ENCODE measurements around the gene GNA12.
A peak's percentile ranks its signal among the peaks of the same experiment; 100 is the strongest.

GNA12 gene, protein sequence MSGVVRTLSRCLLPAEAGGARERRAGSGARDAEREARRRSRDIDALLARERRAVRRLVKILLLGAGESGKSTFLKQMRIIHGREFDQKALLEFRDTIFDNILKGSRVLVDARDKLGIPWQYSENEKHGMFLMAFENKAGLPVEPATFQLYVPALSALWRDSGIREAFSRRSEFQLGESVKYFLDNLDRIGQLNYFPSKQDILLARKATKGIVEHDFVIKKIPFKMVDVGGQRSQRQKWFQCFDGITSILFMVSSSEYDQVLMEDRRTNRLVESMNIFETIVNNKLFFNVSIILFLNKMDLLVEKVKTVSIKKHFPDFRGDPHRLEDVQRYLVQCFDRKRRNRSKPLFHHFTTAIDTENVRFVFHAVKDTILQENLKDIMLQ

DNA sequence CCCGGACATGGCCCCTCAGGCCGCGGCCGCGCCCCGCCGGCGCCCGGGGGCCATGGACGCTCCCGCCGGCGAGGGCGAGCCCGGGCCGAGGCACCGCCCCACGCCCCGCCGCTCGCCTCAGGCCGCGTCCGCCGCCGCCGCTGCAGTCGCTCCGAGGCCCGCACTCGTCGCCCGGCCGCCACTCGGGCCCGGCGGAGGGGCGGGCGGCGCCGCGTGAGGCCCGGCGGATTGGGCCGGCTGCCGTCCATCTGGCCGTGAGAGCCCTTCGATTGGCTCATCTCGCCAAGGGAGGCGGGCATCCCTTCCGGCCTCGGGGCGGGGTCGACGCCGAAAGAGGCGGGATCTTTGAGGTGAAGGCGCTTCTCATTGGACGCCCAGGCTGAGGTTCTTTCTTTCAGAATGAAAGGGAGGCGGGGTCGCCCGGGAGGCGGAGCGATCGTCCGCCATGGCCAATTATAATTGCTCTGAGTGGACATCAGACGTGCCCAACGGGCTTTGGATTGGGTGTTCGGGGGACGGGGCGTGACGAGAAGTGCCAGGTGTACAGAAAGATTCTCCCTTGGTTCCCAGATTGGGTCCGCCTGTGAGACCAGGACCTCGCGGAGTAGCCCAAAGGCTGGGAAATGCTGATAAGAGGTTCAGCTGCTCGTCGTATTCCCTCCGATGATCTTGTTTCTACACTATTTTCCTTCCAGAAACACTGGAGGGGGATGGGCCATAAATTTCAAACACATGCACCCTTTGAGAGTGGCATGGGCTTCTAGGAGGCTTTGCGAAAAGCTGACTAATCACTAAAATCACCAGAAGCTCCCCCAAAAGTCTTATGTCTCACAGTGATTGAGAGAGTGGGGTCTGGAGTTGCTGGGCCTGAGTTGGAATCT is at the start of gene GNA12:
TSS of gene GNA12 (minus strand) at position 156 of the 881 bp plus-strand sequence. CDS start at position 9, 147 bp downstream.
- DNase-seq (ENCODE audit: low read depth): peak; percentile 97

DNA sequence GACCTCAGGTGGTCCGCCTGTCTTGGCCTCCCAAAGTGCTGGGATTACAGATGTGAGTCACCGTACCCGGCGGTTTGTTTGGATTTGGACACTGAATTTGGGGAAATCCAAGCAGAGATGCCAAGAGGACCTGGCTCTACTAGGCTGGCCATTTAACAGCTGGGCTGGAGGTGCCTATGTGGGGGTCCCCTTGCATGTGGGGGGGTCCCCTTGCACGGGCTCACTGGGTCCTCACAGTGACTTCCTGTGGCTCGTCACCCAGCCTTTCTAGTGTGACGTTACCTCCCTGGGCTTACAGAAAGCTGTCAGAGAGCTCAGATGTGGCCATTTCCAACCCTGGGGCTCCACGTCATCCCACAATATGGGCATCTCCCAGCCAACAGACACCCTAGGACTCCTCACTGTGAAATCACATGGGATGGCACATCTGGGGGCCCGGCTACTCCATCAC is 49.3 kb upstream of the GNA12 start:
- DNase-seq (ENCODE audit: low read depth): no peak

- no peak for DNase-seq (ENCODE audit: low read depth)
Measured at GRCh38 chr7:2892549-2892948, 48.4 kb upstream of the GNA12 start.

DNA sequence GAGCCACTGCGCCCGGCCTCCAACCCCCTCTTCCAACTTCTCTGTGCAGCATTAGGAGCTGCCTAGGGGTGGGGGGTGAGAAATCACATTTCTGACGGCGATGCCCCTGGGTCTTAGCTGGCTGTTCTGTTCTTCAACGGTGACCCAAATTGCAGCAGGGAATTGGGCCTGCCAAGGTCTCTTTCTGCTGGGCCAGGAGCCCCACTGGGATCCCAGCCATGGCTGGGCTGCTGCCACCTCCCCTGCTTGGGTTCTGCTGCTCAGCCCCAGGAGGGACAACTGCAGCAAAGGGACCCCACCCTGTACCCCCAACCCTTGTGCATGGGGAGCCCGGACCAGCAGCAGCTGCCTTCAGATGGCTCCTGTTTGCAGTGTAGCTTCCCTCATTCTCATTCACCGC is 43.7 kb upstream of the GNA12 start:
- no peak for DNase-seq (ENCODE audit: low read depth)

- peak; percentile 78 for DNase-seq (ENCODE audit: low read depth)
Measured at GRCh38 chr7:2886900-2887299, 42.8 kb upstream of the GNA12 start.

DNA sequence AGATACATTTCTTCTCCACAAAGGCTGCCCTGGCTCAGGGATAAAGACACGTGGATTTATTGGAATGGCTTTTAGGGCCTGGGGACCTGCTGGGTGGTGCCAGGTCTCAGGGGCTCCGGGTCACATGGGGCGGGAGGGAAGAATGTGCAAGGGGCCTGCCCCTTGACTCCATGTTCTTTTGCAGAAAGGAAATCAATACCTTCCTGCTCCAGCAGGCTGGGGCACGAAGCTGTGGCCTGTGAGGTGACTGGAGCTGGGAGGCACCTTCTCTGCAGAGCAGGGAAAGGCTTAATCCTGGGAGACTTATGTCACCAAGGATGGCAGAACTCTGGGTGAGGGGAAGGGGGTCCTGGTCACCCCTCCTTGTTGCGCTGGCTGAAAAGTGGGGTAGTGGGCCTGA is 42.3 kb upstream of the GNA12 start:
- DNase-seq (ENCODE audit: low read depth): no peak

DNA sequence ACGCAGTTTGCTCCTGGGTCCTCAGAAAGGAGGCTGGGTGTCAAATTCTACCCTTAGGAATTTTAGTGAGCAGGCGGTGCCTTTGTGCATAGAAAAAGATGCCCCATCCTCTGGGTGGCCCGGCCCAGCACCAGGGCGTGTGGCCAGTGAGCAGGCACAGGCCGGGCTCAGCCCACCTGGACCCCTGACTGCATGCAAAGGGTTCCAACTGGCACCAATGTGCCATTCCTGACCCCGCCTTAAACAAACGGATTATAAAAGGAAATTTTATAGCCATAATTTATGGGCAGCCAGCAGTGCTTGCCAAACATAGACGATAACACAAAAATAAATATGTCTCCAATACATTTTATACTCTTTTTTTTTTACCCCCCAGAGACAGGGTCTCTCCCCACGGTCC is 40.1 kb upstream of the GNA12 start:
- DNase-seq (ENCODE audit: low read depth): no peak

DNA sequence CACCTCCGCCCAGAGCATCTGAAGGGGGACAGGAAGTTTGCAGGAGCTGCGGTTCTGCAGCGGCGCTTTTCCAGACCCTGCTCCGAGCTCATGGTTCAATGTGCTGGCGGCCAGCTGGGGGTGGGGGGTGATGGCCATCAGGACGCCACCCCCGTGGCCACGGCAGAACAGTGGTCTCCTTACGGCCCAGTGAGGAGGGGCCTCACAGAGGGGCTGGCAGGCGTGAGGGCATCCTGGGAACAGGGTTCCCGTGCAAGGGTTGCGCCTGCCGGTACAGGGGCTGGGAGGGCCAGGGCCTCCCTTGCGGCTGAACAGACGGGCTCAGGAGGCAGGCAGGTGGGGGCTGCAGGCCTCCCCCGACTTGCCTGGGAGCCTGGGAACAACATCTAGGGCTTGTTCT is 39.0 kb upstream of the GNA12 start:
- no peak for DNase-seq (ENCODE audit: low read depth)

DNA sequence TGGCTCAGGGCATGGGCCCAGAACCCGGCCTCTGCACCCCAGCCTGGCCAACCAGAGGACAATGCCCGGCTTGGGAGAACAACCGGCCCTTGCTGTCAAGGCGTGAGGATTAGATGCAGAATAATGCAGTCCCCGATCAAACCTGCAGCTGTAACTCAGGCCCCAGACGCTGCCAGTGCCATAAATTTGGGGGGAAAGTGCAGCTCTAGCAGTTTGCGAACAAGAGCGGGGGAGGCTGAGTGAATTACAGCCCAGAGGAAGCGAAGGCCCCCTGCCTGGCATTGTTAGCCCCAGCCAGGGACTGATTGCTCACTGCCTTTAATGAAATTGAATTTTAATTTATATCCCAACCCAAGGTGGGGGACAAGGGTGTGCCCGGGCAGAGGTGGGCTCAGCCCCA is 38.0 kb upstream of the GNA12 start:
- no peak for DNase-seq (ENCODE audit: low read depth)

GRCh38 chr7:2880874-2881533 is 36.9 kb upstream of the GNA12 start:
- DNase-seq (ENCODE audit: low read depth): no peak

GRCh38 chr7:2880051-2880450 is 35.9 kb upstream of the GNA12 start:
- no peak for DNase-seq (ENCODE audit: low read depth)

DNA sequence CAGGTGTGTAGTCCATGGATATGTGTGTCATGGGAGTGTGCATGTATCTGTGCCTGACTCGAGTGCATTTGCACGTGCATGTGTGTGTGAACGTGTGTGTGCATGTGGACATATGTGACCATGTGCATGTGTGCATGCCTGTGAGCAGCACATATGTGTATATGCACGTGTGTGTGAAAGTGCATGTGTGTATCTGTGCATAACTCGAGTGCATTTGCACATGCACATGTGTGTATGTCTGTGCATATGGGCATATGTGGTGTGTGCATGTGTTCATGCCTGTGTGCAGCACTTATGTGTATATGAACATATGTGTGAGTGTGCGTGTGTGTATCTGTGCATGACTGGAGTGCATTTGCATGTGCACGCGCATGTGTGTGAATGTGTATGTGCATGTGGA is 35.2 kb upstream of the GNA12 start:
- no peak for DNase-seq (ENCODE audit: low read depth)

DNA sequence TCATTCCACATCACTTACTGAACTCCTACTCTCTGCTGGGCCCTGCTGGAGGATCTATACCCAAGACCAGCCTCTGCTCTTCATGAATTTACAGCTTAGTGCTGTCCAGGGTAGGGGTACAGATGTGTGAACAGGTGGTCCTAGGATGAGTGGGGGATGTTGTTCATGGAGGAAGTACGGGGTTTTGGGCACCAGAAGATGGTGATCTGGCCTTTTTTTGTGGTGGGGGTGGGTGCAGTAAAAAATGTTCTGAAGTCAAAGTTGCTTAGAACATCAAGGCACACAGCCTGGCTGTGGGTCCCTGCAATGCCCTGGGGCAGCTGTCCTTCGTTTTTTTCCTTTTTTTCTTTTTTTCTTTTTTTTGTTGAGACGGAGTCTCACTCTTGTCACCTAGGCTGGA is 34.2 kb upstream of the GNA12 start:
- DNase-seq (ENCODE audit: low read depth): no peak

- DNase-seq (ENCODE audit: low read depth): no peak
Measured at GRCh38 chr7:2876031-2876731, 32.1 kb upstream of the GNA12 start.

GRCh38 chr7:2873686-2874551 is 29.8 kb upstream of the GNA12 start:
- peak; percentile 72 for DNase-seq (ENCODE audit: low read depth)

- DNase-seq (ENCODE audit: low read depth): no peak
Measured at GRCh38 chr7:2873146-2873545, 29.0 kb upstream of the GNA12 start.

- DNase-seq (ENCODE audit: low read depth): no peak
Measured at GRCh38 chr7:2872296-2872874, 28.3 kb upstream of the GNA12 start.

DNA sequence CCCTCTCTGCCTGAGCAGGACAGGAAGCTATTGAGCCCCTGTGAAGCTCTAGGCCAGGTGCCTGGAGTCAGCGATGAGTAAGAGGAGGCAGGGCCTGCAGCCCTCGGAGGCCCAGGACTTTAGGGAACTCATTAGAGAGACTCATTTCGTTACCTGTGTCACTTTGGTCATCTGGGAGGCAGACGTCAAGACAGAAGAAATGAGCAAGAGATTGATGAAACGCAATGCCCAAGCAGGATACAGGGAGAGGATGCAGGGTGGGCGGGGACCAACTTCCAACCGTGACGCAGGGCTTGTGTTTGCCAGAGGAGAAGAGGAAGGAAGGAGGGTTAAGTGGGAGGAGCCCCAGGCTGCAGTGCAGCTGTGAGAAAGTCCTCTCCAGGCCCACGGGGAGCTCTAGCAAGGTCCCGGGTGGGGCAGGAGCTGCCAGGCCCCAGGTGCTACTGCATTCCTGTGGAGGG is 26.4 kb upstream of the GNA12 start:
- no peak for DNase-seq (ENCODE audit: low read depth)

DNA sequence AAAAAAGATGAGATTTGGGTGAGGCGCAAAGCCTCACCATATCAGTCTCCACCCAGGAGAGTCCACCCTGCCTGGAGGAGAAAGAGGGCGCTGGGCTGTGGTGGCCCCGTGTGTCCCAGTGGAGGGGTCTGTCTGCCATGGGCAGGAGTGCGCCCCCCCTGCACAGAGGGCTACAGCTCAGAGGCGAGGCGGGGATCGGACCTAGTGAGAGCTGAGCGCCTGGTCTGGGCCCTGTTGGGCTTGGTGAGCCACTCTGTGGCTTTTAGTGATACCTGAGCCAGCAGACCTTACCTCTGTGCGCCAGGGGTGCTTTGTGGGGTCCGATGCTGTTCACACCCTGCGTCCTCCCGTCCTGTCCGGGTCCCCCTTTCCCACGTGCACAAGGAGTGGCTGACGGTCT is 25.9 kb upstream of the GNA12 start:
- no peak for DNase-seq (ENCODE audit: low read depth)

DNA sequence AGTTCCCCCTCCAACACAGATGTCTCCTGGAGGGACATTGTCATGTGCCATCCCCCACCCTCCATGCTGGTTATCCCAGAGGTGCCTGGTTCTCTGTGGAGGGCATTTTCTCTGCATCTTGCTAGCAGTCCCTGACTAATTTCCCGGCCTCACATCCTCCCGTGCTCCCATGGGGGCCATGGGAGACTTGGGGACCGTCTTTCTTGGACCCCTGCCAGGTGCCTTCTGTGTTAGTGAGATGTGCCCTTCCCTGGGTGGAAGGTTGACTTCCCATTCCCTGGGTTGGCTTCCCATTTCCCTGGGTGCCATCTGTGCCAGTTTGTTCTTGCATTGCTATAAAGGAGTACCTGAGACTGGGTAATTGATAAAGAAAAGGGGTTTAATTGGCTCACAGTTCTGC is 22.5 kb upstream of the GNA12 start:
- no peak for DNase-seq (ENCODE audit: low read depth)
